SH-SY5Y (cell line): ENCODE results near the gene CAV2.

Source experiments
- GATA2 ChIP-seq: IDR thresholded peaks from 2 replicates; pipeline ENCODE4 v1.6.1; 2011; ENCODE audit warnings: mild to moderate bottlenecking, low read depth, low read length
- GATA3 ChIP-seq: IDR thresholded peaks from 2 replicates; pipeline ENCODE4 v1.6.1; 2011; ENCODE audit warnings: low read depth, mild to moderate bottlenecking, low read length, moderate library complexity

- TF ChIP-seq GATA2, result no peak
- no peak for TF ChIP-seq GATA3
Observed at GRCh38 chr7:116525298-116525912, 25.9 kb downstream of the CAV2 start.
